ENCODE data around the gene ANKH. TPM values are rescaled to one million over a fixed set of nuclear protein-coding genes. Genes with fewer than 3 reads are reported as not detected.

ANKH gene
- total and polyA plus RNA-seq, 2 donors (not counting 1 experiment from before 2014, with no cell fraction given), result 13.7 to 71.1 TPM

- Mint-ChIP-seq H3K27me3 (no peaks in the 10 kb centered on the region), H3K4me3 (no peak overlapping the region), H3K27ac (peak overlapping the region; percentile 8), H3K9me3 (ENCODE audit: insufficient read depth) (no peaks in the 10 kb centered on the region), H3K4me1 (peaks cover 5% of the 10 kb centered on the region)
- Histone ChIP-seq H4K20me1 (ENCODE audit: control insufficient read depth, insufficient read depth, low read length, poor library complexity, severe bottlenecking) (no peaks in the 10 kb centered on the region), H3K27ac (ENCODE audit: low read length in 2 of 2) (no peak overlapping the region), H3K9ac (ENCODE audit: low read length) (no peak overlapping the region), H3K4me3 (ENCODE audit: control extremely low read depth in 1 of 5, extremely low read depth in 1 of 5, insufficient read depth in 1 of 5, low read depth in 2 of 5, low read length in 4 of 5) (no peak overlapping the region), H3K79me2 (ENCODE audit: control insufficient read depth, insufficient read depth, low read length) (no peaks in the 10 kb centered on the region), H3K9me3 (ENCODE audit: control extremely low read depth in 1 of 3, control insufficient read depth in 2 of 3, insufficient read depth in 1 of 3, low read length in 2 of 3) (no peaks in the 10 kb centered on the region), H3K4me1 (ENCODE audit: control insufficient read depth in 2 of 2, insufficient read depth in 2 of 2, low read length in 2 of 2) (no peaks in the 10 kb centered on the region), H2AFZ (ENCODE audit: insufficient read depth, low read depth, low read length, poor library complexity, severe bottlenecking) (no peak overlapping the region), H3K4me2 (replicated peaks; ENCODE audit: low read depth, low read length, poor library complexity, severe bottlenecking) (no peak overlapping the region), H3K27me3 (replicated peaks in 1 of 4; ENCODE audit: control extremely low read depth in 1 of 4, control insufficient read depth in 3 of 4, insufficient read depth in 4 of 4, low read length in 3 of 4) (no peaks in the 10 kb centered on the region), H3K36me3 (replicated peaks in 1 of 2; ENCODE audit: control extremely low read depth in 1 of 2, control insufficient read depth in 1 of 2, extremely low read depth in 1 of 2, insufficient read depth in 2 of 2, low read length in 1 of 2) (peaks cover 2 to 56% of the 10 kb centered on the region in 2 experiments)
- ATAC-seq (ENCODE audit: low read depth) (no peak), DNase-seq (no peak)
- intact Hi-C loops (cut with micrococcal nuclease), result no loop called here
- POLR2A ChIA-PET, result no interaction called here
- WGBS (ENCODE audit: insufficient coverage), result 93% methylated on average over 11 of the region's 11 CpGs
- TF ChIP-seq EZH2 (IDR thresholded peaks at IDR 0.05; ENCODE audit: borderline replicate concordance, insufficient read depth, low read depth, low read length, poor library complexity, severe bottlenecking), result no peak
- TF ChIP-seq CTCF (IDR thresholded peaks at IDR 0.05), result no peak
- CTCF ChIA-PET, result interaction anchor here (1.1 to 1.2 kb wide), 2 partner anchors 15 to 161 kb away, joined by 3 read pairs; no protein-coding TSS in a partner anchor
Measured at GRCh38 chr5:14712131-14712530, 159.4 kb downstream of the ANKH start.

GRCh38 chr5:14710313-14710994, 161.1 kb downstream of the ANKH start:
- Mint-ChIP-seq H3K4me3 (no peak overlapping the region), H3K27ac (no peak overlapping the region), H3K27me3 (no peaks in the 10 kb centered on the region), H3K9me3 (ENCODE audit: insufficient read depth) (no peaks in the 10 kb centered on the region), H3K4me1 (peaks cover 20% of the 10 kb centered on the region)
- Histone ChIP-seq H3K9ac (ENCODE audit: low read length) (no peak overlapping the region), H4K20me1 (ENCODE audit: control insufficient read depth, insufficient read depth, low read length, poor library complexity, severe bottlenecking) (no peaks in the 10 kb centered on the region), H3K36me3 (replicated peaks in 1 of 2; ENCODE audit: control extremely low read depth in 1 of 2, control insufficient read depth in 1 of 2, extremely low read depth in 1 of 2, insufficient read depth in 2 of 2, low read length in 1 of 2) (peaks cover 2 to 61% of the 10 kb centered on the region in 2 experiments), H2AFZ (ENCODE audit: insufficient read depth, low read depth, low read length, poor library complexity, severe bottlenecking) (no peak overlapping the region), H3K27me3 (replicated peaks in 1 of 4; ENCODE audit: control extremely low read depth in 1 of 4, control insufficient read depth in 3 of 4, insufficient read depth in 4 of 4, low read length in 3 of 4) (no peaks in the 10 kb centered on the region), H3K27ac (ENCODE audit: low read length in 2 of 2) (no peak overlapping the region), H3K4me2 (replicated peaks; ENCODE audit: low read depth, low read length, poor library complexity, severe bottlenecking) (no peak overlapping the region), H3K79me2 (ENCODE audit: control insufficient read depth, insufficient read depth, low read length) (no peaks in the 10 kb centered on the region), H3K9me3 (ENCODE audit: control extremely low read depth in 1 of 3, control insufficient read depth in 2 of 3, insufficient read depth in 1 of 3, low read length in 2 of 3) (no peaks in the 10 kb centered on the region), H3K4me1 (ENCODE audit: control insufficient read depth in 2 of 2, insufficient read depth in 2 of 2, low read length in 2 of 2) (peaks cover 14 to 15% of the 10 kb centered on the region in 2 donors), H3K4me3 (ENCODE audit: control extremely low read depth in 1 of 5, extremely low read depth in 1 of 5, insufficient read depth in 1 of 5, low read depth in 2 of 5, low read length in 4 of 5) (no peak overlapping the region)
- POLR2A ChIA-PET, result no interaction called here
- 98% methylated on average over 25 of the region's 28 CpGs for WGBS (ENCODE audit: insufficient coverage)
- DNase-seq (no peak), ATAC-seq (ENCODE audit: low read depth) (no peak)
- CTCF ChIA-PET, result interaction anchor here (1.5 kb wide), 1 partner anchor 16 kb away, joined by 4 read pairs; no protein-coding TSS in a partner anchor
- intact Hi-C loops (cut with micrococcal nuclease), result no loop called here
- no peak for TF ChIP-seq CTCF (IDR thresholded peaks at IDR 0.05)
- no peak for TF ChIP-seq EZH2 (IDR thresholded peaks at IDR 0.05; ENCODE audit: borderline replicate concordance, insufficient read depth, low read depth, low read length, poor library complexity, severe bottlenecking)
